Measurements from ENCODE around the gene USP48. TPM values are rescaled to one million over a fixed set of nuclear protein-coding genes. Genes with fewer than 3 reads are reported as not detected.

USP48 gene
- total RNA-seq, 4 donors from 2014 or later: 23.1 to 92.5 (median 64.4) TPM

GRCh38 chr1:21732664-21733063 is 50.3 kb downstream of the USP48 start:
- Histone ChIP-seq H3K27ac (no peak overlapping the region), H3K4me3 (no peak overlapping the region), H3K27me3 (no peaks in the 10 kb centered on the region), H3K4me1 (no peaks in the 10 kb centered on the region), H3K36me3 (no peaks in the 10 kb centered on the region), H3K9me3 (no peaks in the 10 kb centered on the region)
- TF ChIP-seq CTCF (IDR thresholded peaks at IDR 0.05) (no peak), POLR2A (IDR thresholded peaks at IDR 0.05) (no peak)
- no peak for DNase-seq
- intact Hi-C loops (cut with DNase I; ENCODE audit: low total_unique reads): no loop called here

- H3K27ac ChIP-seq: no peak overlapping the region
- intact Hi-C loops (cut with DNase I; ENCODE audit: low total_unique reads): no loop called here
- H3K4me3 ChIP-seq: no peak overlapping the region
- no peaks in the 10 kb centered on the region for H3K36me3 ChIP-seq
- DNase-seq: no peak
- H3K4me1 ChIP-seq: no peaks in the 10 kb centered on the region
- H3K9me3 ChIP-seq: no peaks in the 10 kb centered on the region
- TF ChIP-seq POLR2A (IDR thresholded peaks at IDR 0.05): no peak
- TF ChIP-seq CTCF (IDR thresholded peaks at IDR 0.05): no peak
- no peaks in the 10 kb centered on the region for H3K27me3 ChIP-seq
These were observed 57.1 kb downstream of the USP48 start for GRCh38 chr1:21725748-21726392.

- TF ChIP-seq CTCF (IDR thresholded peaks at IDR 0.05): no peak
- TF ChIP-seq POLR2A (IDR thresholded peaks at IDR 0.05): no peak
- Histone ChIP-seq H3K27me3 (no peaks in the 10 kb centered on the region), H3K27ac (no peak overlapping the region), H3K4me3 (no peak overlapping the region), H3K36me3 (no peaks in the 10 kb centered on the region), H3K4me1 (no peaks in the 10 kb centered on the region), H3K9me3 (no peaks in the 10 kb centered on the region)
- intact Hi-C loops (cut with DNase I; ENCODE audit: low total_unique reads): no loop called here
- DNase-seq: no peak
These were observed 58.4 kb downstream of the USP48 start for GRCh38 chr1:21724570-21724969.

GRCh38 chr1:21724098-21724497 is 58.9 kb downstream of the USP48 start:
- DNase-seq: no peak
- Histone ChIP-seq H3K36me3 (no peaks in the 10 kb centered on the region), H3K9me3 (no peaks in the 10 kb centered on the region), H3K27me3 (no peaks in the 10 kb centered on the region), H3K4me3 (no peak overlapping the region), H3K27ac (no peak overlapping the region), H3K4me1 (no peaks in the 10 kb centered on the region)
- intact Hi-C loops (cut with DNase I; ENCODE audit: low total_unique reads): no loop called here
- TF ChIP-seq POLR2A (IDR thresholded peaks at IDR 0.05) (no peak), CTCF (IDR thresholded peaks at IDR 0.05) (no peak)

- Histone ChIP-seq H3K4me1 (no peaks in the 10 kb centered on the region), H3K27ac (no peak overlapping the region), H3K4me3 (no peak overlapping the region), H3K36me3 (no peaks in the 10 kb centered on the region), H3K9me3 (no peaks in the 10 kb centered on the region), H3K27me3 (no peaks in the 10 kb centered on the region)
- intact Hi-C loops (cut with DNase I; ENCODE audit: low total_unique reads): no loop called here
- no peak for DNase-seq
- no peak for TF ChIP-seq CTCF (IDR thresholded peaks at IDR 0.05)
- TF ChIP-seq POLR2A (IDR thresholded peaks at IDR 0.05): no peak
These were observed 61.5 kb downstream of the USP48 start for GRCh38 chr1:21721295-21721985.
